ENCODE data around the gene ANXA3.

ANXA3 gene

GRCh38 chr4:78642934-78643333 lies 91.4 kb downstream of the ANXA3 start:
- no peak for DNase-seq

- DNase-seq, result no peak
Measured at GRCh38 chr4:78644063-78644691, 92.6 kb downstream of the ANXA3 start.

- DNase-seq, result peak in 30 of 56 donors; percentile 3 to 67 (median 18)
Measured at GRCh38 chr4:78644744-78645330, 93.3 kb downstream of the ANXA3 start.

- peak in 41 of 56 donors; percentile 4 to 73 (median 28) for DNase-seq
Measured at GRCh38 chr4:78645853-78646757, 94.5 kb downstream of the ANXA3 start.

GRCh38 chr4:78647272-78647671 lies 95.7 kb downstream of the ANXA3 start:
- no peak for DNase-seq

- DNase-seq, result no peak
Measured at GRCh38 chr4:78648640-78649363, 97.2 kb downstream of the ANXA3 start.

- no peak for DNase-seq
Measured at GRCh38 chr4:78650106-78651024, 98.8 kb downstream of the ANXA3 start.

- no peak for DNase-seq
Measured at GRCh38 chr4:78651250-78651860, 99.8 kb downstream of the ANXA3 start.

GRCh38 chr4:78652282-78652876 lies 100.8 kb downstream of the ANXA3 start:
- DNase-seq, result peak in 48 of 56 donors; percentile 6 to 85 (median 52)

GRCh38 chr4:78653655-78654054 lies 102.1 kb downstream of the ANXA3 start:
- no peak for DNase-seq

- no peak for DNase-seq
Measured at GRCh38 chr4:78654807-78655206, 103.2 kb downstream of the ANXA3 start.

GRCh38 chr4:78656968-78657445 lies 105.4 kb downstream of the ANXA3 start:
- DNase-seq, result peak in 2 of 56 donors; percentile 6 to 14

GRCh38 chr4:78659264-78659663 lies 107.7 kb downstream of the ANXA3 start:
- DNase-seq, result peak in 2 of 56 donors; percentile 4 to 5

GRCh38 chr4:78659665-78660064 lies 108.1 kb downstream of the ANXA3 start:
- DNase-seq, result no peak

Data from nucleus accumbens (tissue), 56 donors.